Measurements from ENCODE around the gene NEUROD2. TPM values are rescaled to one million over a fixed set of nuclear protein-coding genes. Genes with fewer than 3 reads are reported as not detected.

Gene NEUROD2
- polyA plus RNA-seq, 1 of the 3 experiments (the other 2 are of a cell fraction), result not detected

DNA sequence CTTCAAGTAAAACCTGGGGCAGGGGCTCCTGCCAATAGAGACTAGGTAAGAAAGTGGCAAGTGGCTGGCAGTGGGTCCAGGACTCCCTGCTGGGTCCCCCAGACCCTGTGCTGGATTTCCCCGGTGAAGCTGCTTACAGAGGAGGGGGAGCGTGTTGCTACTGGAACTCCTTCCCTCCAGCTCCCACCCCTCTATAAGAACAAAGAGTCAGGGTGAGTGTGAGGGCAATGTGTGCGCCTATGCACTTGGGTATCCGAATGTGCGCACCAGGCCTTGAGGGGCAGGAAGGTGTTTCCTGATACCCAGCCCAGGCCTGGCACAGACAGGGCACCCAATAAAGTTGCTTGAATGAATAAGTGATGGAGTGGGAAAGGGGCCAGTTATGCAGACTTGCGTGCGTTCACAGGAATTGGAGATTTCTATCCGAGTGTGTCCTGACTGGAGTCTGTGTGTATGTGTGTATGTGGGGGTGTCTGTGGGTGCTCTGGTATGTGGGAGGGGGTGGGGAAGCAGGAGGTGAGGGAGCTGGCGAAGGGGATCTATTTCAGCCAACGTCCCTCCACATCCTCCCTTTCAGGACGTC lies 11.7 kb downstream of the NEUROD2 start:
- Histone ChIP-seq H3K4me1 (ENCODE audit: control insufficient read depth in 1 of 2, insufficient read depth in 2 of 2, low read depth in 1 of 2, low read length in 1 of 2) (peaks cover 7 to 32% of the 10 kb centered on the region in 2 experiments), H3K79me2 (ENCODE audit: insufficient read depth) (no peaks in the 10 kb centered on the region), H3K27me3 (ENCODE audit: insufficient read depth) (peaks cover 64% of the 10 kb centered on the region), H3K4me2 (no peak overlapping the region), H3K9me3 (no peaks in the 10 kb centered on the region), H2AFZ (ENCODE audit: low read depth) (no peak overlapping the region), H3K4me3 (ENCODE audit: low read depth in 2 of 2, low read length in 1 of 2) (no peak overlapping the region), H3K9me2 (no peaks in the 10 kb centered on the region), H4K20me1 (ENCODE audit: insufficient read depth) (peaks cover 13% of the 10 kb centered on the region; the same call in 1 of the 2 replicates), H3K36me3 (replicated peaks in 1 of 2; ENCODE audit: control insufficient read depth in 1 of 2, insufficient read depth in 2 of 2, low read length in 1 of 2) (no peaks in the 10 kb centered on the region), H3K27ac (ENCODE audit: low read depth in 2 of 2, low read length in 1 of 2) (no peak overlapping the region), H3K9ac (no peak overlapping the region), H3F3A (replicated peaks; ENCODE audit: insufficient read depth) (no peaks in the 10 kb centered on the region)
- DNase-seq, result no peak
- TF ChIP-seq POLR2AphosphoS5 (IDR thresholded peaks at IDR 0.05; ENCODE audit: low read depth, low read length), result no peak
- no peak for TF ChIP-seq USF1 (IDR thresholded peaks at IDR 0.05; ENCODE audit: borderline replicate concordance, low read depth)
- ChIA-PET CTCF (interaction anchor here (1.2 to 17.5 kb wide), 3 partner anchors 18 to 26 kb away, joined by 4 to 285 read pairs (median 15); partner anchors contain the start of gene PPP1R1B), POLR2A (no interaction called here)
- 59% methylated on average over 10 of the region's 11 CpGs for WGBS (ENCODE audit: low lambda C conversion rate)

GRCh38 chr17:39595294-39595693 lies 12.4 kb downstream of the NEUROD2 start:
- 64% methylated on average over 4 of the region's 4 CpGs for WGBS (ENCODE audit: low lambda C conversion rate)
- Histone ChIP-seq H4K20me1 (ENCODE audit: insufficient read depth) (peaks cover 13% of the 10 kb centered on the region; the same call in 1 of the 2 replicates), H3K9me3 (no peaks in the 10 kb centered on the region), H3K4me2 (no peak overlapping the region), H2AFZ (ENCODE audit: low read depth) (no peak overlapping the region), H3K27me3 (ENCODE audit: insufficient read depth) (peaks cover 56% of the 10 kb centered on the region), H3K79me2 (ENCODE audit: insufficient read depth) (no peaks in the 10 kb centered on the region), H3K4me3 (ENCODE audit: low read depth in 2 of 2, low read length in 1 of 2) (no peak overlapping the region), H3K9ac (no peak overlapping the region), H3K4me1 (ENCODE audit: control insufficient read depth in 1 of 2, insufficient read depth in 2 of 2, low read depth in 1 of 2, low read length in 1 of 2) (peaks cover 7 to 32% of the 10 kb centered on the region in 2 experiments), H3K27ac (ENCODE audit: low read depth in 2 of 2, low read length in 1 of 2) (no peak overlapping the region), H3K9me2 (no peaks in the 10 kb centered on the region), H3K36me3 (replicated peaks in 1 of 2; ENCODE audit: control insufficient read depth in 1 of 2, insufficient read depth in 2 of 2, low read length in 1 of 2) (no peaks in the 10 kb centered on the region), H3F3A (replicated peaks; ENCODE audit: insufficient read depth) (no peaks in the 10 kb centered on the region)
- no peak for DNase-seq
- POLR2A ChIA-PET, result no interaction called here
- CTCF ChIA-PET, result interaction anchor here (1.2 to 17.5 kb wide), 3 partner anchors 18 to 27 kb away, joined by 4 to 285 read pairs (median 15); partner anchors contain the start of gene PPP1R1B
- TF ChIP-seq FOXM1 (IDR thresholded peaks at IDR 0.05; ENCODE audit: low read depth) (no peak), TEAD4 (IDR thresholded peaks at IDR 0.05; ENCODE audit: borderline replicate concordance, insufficient read depth) (no peak), USF2 (IDR thresholded peaks at IDR 0.05; ENCODE audit: borderline replicate concordance, low read depth, low read length) (no peak), FOSL2 (IDR thresholded peaks at IDR 0.05; ENCODE audit: borderline replicate concordance, low read depth) (no peak), FOXJ3 (CRISPR knock-in tag; IDR thresholded peaks at IDR 0.05) (no peak), MAX (IDR thresholded peaks at IDR 0.05; ENCODE audit: low read depth) (no peak), USF1 (IDR thresholded peaks at IDR 0.05; ENCODE audit: borderline replicate concordance, low read depth) (no peak), CHD2 (IDR thresholded peaks at IDR 0.05; ENCODE audit: low read length, partially characterized antibody) (no peak), YY1 (IDR thresholded peaks at IDR 0.05; ENCODE audit: low read depth) (no peak), JUND (IDR thresholded peaks at IDR 0.05) (no peak), ELF1 (IDR thresholded peaks at IDR 0.05) (no peak), RXRA (IDR thresholded peaks at IDR 0.05; ENCODE audit: borderline replicate concordance, low read depth) (no peak), SIN3A (IDR thresholded peaks at IDR 0.05; ENCODE audit: borderline replicate concordance, low read depth, low read length) (no peak), SMC3 (IDR thresholded peaks at IDR 0.05; ENCODE audit: low read depth, low read length) (no peak)
- TF ChIP-seq, protein P1, sequence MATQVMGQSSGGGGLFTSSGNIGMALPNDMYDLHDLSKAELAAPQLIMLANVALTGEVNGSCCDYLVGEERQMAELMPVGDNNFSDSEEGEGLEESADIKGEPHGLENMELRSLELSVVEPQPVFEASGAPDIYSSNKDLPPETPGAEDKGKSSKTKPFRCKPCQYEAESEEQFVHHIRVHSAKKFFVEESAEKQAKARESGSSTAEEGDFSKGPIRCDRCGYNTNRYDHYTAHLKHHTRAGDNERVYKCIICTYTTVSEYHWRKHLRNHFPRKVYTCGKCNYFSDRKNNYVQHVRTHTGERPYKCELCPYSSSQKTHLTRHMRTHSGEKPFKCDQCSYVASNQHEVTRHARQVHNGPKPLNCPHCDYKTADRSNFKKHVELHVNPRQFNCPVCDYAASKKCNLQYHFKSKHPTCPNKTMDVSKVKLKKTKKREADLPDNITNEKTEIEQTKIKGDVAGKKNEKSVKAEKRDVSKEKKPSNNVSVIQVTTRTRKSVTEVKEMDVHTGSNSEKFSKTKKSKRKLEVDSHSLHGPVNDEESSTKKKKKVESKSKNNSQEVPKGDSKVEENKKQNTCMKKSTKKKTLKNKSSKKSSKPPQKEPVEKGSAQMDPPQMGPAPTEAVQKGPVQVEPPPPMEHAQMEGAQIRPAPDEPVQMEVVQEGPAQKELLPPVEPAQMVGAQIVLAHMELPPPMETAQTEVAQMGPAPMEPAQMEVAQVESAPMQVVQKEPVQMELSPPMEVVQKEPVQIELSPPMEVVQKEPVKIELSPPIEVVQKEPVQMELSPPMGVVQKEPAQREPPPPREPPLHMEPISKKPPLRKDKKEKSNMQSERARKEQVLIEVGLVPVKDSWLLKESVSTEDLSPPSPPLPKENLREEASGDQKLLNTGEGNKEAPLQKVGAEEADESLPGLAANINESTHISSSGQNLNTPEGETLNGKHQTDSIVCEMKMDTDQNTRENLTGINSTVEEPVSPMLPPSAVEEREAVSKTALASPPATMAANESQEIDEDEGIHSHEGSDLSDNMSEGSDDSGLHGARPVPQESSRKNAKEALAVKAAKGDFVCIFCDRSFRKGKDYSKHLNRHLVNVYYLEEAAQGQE (IDR thresholded peaks at IDR 0.05; ENCODE audit: low read depth, low read length), result no peak
- TF ChIP-seq, protein P2, sequence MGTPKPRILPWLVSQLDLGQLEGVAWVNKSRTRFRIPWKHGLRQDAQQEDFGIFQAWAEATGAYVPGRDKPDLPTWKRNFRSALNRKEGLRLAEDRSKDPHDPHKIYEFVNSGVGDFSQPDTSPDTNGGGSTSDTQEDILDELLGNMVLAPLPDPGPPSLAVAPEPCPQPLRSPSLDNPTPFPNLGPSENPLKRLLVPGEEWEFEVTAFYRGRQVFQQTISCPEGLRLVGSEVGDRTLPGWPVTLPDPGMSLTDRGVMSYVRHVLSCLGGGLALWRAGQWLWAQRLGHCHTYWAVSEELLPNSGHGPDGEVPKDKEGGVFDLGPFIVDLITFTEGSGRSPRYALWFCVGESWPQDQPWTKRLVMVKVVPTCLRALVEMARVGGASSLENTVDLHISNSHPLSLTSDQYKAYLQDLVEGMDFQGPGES (IDR thresholded peaks at IDR 0.05; ENCODE audit: low read depth, low read length), result no peak
- TF ChIP-seq, protein P3, sequence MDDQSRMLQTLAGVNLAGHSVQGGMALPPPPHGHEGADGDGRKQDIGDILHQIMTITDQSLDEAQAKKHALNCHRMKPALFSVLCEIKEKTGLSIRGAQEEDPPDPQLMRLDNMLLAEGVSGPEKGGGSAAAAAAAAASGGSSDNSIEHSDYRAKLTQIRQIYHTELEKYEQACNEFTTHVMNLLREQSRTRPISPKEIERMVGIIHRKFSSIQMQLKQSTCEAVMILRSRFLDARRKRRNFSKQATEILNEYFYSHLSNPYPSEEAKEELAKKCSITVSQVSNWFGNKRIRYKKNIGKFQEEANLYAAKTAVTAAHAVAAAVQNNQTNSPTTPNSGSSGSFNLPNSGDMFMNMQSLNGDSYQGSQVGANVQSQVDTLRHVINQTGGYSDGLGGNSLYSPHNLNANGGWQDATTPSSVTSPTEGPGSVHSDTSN (IDR thresholded peaks at IDR 0.05), result no peak
